ENCODE results near the gene ERN1.
A peak's percentile ranks its signal among the peaks of the same experiment; 100 is the strongest.

Gene ERN1

GRCh38 chr17:64001091-64001579 is 128.8 kb downstream of the ERN1 start:
- H3K4me3 ChIP-seq (ENCODE audit: low read depth, low read length) = no peak overlapping the region
- DNase-seq (ENCODE audit: low read depth) = no peak
- no peak for TF ChIP-seq CTCF (IDR thresholded peaks at IDR 0.05; ENCODE audit: low read depth, low read length, missing control alignments)

- H3K4me3 ChIP-seq (ENCODE audit: low read depth, low read length) = no peak overlapping the region
- no peak for TF ChIP-seq CTCF (IDR thresholded peaks at IDR 0.05; ENCODE audit: low read depth, low read length, missing control alignments)
- DNase-seq (ENCODE audit: low read depth) = no peak
Observed at GRCh38 chr17:63999680-64000531, 130.0 kb downstream of the ERN1 start.

GRCh38 chr17:63998721-63999679 is 130.9 kb downstream of the ERN1 start:
- DNase-seq (ENCODE audit: low read depth) = no peak
- no peak for TF ChIP-seq CTCF (IDR thresholded peaks at IDR 0.05; ENCODE audit: low read depth, low read length, missing control alignments)
- peak overlapping the region; percentile 74 for H3K4me3 ChIP-seq (ENCODE audit: low read depth, low read length)

GRCh38 chr17:63998050-63998720 is 131.8 kb downstream of the ERN1 start, which contains the start of gene PRR29:
PRR29 (plus strand) TSS chr17:63998351; CDS start chr17:63998365, 14 bp downstream.
- TF ChIP-seq CTCF (IDR thresholded peaks at IDR 0.05; ENCODE audit: low read depth, low read length, missing control alignments) = no peak
- peak within 1 kb of the TSS; percentile 74 for H3K4me3 ChIP-seq (ENCODE audit: low read depth, low read length)
- no peak for DNase-seq (ENCODE audit: low read depth)

- no peak for DNase-seq (ENCODE audit: low read depth)
- no peak for TF ChIP-seq CTCF (IDR thresholded peaks at IDR 0.05; ENCODE audit: low read depth, low read length, missing control alignments)
- peak overlapping the region; percentile 74 for H3K4me3 ChIP-seq (ENCODE audit: low read depth, low read length)
Observed at GRCh38 chr17:63997341-63998048, 132.4 kb downstream of the ERN1 start.

Measured in GM12864 (cell line).